Adipocyte (in vitro differentiated cells): ENCODE results near the gene SYNGR1.
"Not testable (repeated sequence)": the region's sequence is repeated elsewhere in the genome, so short reads cannot be mapped to it uniquely, and the experiment has no call there.

Source experiments
- DNase-seq: peaks from one replicate; pipeline ENCODE4 v3.0.0-alpha.2; 2015; ENCODE audit warnings: low read depth
- H3K27me3 ChIP-seq: replicated peaks from 2 replicates; pipeline ENCODE4 v1.7.0; 2013; ENCODE audit warnings: mild to moderate bottlenecking, low read length, moderate library complexity; ENCODE audit not compliant: control insufficient read depth, insufficient read depth
- H3K36me3 ChIP-seq: 2 replicates; pipeline ENCODE4 v1.7.0; 2013; ENCODE audit warnings: low read length, mild to moderate bottlenecking, moderate library complexity; ENCODE audit not compliant: control insufficient read depth, insufficient read depth, severe bottlenecking
- H3K4me1 ChIP-seq: 2 replicates; pipeline ENCODE4 v1.7.0; 2013; ENCODE audit warnings: mild to moderate bottlenecking, low read length, moderate library complexity; ENCODE audit not compliant: control insufficient read depth, insufficient read depth
- H3K4me3 ChIP-seq: 2 replicates; pipeline ENCODE4 v1.7.0; 2013; ENCODE audit warnings: mild to moderate bottlenecking, low read length, moderate library complexity
- H3K9ac ChIP-seq: 2 replicates; pipeline ENCODE4 v1.7.0; 2013; ENCODE audit warnings: mild to moderate bottlenecking, low read length, moderate library complexity
- H3K9me3 ChIP-seq: 2 replicates; pipeline ENCODE4 v1.7.0; 2013; ENCODE audit warnings: mild to moderate bottlenecking, low read length, moderate library complexity; ENCODE audit not compliant: control insufficient read depth

SYNGR1 gene

DNA sequence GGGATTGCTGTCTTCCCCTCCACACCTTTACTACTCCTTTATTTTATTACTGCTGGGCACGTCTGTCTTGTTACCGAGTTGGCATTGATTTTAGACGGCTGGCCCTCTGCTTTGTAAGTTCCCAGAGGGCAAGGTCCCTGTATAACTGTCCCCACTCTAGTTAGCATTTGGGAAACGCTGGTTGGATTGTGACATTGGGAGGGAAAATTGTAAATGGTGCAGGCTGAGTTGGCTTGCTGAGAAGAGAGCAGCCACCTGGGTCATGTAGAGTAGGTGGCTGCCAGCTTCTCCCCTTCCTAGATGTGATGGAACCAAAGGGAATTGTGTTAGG lies 51.5 kb downstream of the SYNGR1 start:
- Histone ChIP-seq H3K27me3 (no peaks in the 10 kb centered on the region), H3K9me3 (no peaks in the 10 kb centered on the region), H3K9ac (no peak overlapping the region), H3K36me3 (no peaks in the 10 kb centered on the region), H3K4me1 (peaks cover 27% of the 10 kb centered on the region), H3K4me3 (no peak overlapping the region)
- DNase-seq = no peak

DNA sequence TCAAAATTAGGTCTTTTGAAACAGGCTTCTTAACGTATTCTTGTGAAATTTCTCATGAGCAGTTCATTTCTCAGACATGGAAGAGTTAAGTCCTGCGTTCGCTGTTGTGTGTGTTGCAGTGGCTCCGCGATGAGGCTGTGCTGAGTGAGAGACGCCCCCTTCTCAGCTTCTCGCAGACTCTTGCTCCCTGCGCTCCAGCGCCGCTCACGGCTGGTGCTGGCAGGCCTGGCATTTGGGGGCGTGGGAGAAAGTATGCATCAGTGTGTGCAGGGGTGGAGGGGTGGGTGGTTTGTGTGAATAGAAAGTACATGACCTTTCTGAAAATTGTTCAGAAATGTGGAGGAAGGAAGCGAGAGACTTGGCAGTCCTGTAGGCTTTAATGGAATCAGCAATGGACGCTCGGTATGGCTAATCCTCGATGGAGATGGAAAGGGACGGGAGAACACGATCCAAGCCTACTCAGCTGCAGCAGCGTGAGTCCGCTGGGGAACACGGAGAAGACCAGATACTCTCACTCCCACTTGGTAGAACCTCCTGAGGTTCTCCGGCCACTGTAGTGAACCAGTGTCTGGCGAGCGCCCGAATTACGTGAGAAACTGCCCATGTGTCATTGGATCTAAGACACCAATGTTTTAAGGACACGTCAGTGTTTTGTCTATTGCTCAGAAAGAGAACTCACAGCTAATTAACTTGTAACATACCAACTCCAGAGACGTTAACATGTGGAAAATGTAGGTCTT lies 55.7 kb downstream of the SYNGR1 start:
- H3K9ac ChIP-seq = peak overlapping the region; percentile 66
- no peaks in the 10 kb centered on the region for H3K36me3 ChIP-seq
- H3K4me3 ChIP-seq = peak overlapping the region; percentile 54
- peaks cover 57% of the 10 kb centered on the region for H3K4me1 ChIP-seq
- H3K27me3 ChIP-seq = no peaks in the 10 kb centered on the region
- peak; percentile 55 for DNase-seq
- H3K9me3 ChIP-seq = no peaks in the 10 kb centered on the region

DNA sequence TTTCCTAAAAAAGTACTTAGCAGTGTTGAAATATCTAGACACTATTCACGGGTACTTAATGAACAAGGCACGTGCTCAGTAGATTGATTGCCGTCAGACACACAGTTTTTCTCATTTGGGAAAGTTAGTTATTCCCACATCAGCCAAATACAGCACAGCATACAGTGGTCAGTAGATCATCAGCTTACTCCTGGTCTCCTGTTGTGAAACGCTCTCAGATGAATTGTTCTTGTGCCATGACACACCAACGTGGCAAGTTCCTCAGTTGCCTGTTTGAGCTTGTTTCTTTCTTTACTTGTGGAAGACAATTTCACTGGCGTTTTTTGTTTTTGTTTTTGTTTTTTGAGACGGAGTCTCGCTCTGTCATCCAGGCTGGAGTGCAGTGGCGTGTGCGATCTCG lies 58.4 kb downstream of the SYNGR1 start:
- no peak for DNase-seq
- Histone ChIP-seq H3K9ac (peak overlapping the region; percentile 57), H3K27me3 (no peaks in the 10 kb centered on the region), H3K4me1 (peaks cover 65% of the 10 kb centered on the region), H3K36me3 (no peaks in the 10 kb centered on the region), H3K9me3 (no peaks in the 10 kb centered on the region), H3K4me3 (peak overlapping the region; percentile 25)

DNA sequence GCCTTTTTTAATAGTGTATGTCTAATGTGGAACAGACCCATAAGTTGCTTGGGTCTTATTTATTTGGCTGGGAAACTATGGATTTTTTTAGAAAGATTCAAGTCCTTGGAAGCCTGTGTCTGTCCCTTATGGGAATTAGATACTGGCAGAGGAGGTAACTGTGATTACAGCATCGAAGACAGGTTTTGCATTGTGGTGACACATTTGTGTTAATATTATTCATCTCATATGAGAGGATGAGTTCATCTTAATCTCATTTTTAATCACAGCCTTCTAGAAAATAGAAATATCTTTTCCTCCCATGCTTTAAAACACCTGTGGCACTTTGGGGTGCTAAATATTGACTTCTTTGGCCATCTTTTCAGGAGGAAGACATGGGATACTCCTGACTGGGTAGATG lies 59.0 kb downstream of the SYNGR1 start:
- H3K9me3 ChIP-seq = no peaks in the 10 kb centered on the region
- no peaks in the 10 kb centered on the region for H3K27me3 ChIP-seq
- H3K4me1 ChIP-seq = peaks cover 65% of the 10 kb centered on the region
- DNase-seq = no peak
- no peaks in the 10 kb centered on the region for H3K36me3 ChIP-seq
- peak overlapping the region; percentile 57 for H3K9ac ChIP-seq
- peak overlapping the region; percentile 25 for H3K4me3 ChIP-seq

DNA sequence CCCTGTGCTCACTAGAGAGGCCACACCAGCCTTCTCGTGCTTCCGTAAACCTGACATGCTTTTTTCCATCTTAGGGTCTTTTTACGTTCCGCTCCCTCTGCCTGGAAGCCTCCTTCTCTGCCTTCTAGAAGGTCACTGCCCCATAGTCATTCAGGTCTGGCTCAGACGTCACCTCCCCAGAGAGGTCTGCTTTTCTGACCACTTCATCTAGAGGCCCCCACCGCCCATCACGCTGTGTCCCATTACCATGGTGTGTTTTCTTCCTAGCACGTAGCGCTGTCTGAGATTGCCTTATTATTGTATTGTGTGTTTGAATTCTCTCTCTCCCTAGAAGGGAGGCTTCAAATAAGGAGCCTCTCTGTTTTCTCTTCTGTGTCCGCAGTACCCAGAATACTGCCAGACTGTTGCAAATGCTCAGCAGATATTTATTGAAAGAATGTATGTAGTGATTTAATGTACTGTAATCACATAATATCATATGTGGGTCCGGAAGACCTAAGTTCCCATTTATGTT lies 59.8 kb downstream of the SYNGR1 start:
- Histone ChIP-seq H3K4me3 (no peak overlapping the region), H3K4me1 (peaks cover 64% of the 10 kb centered on the region), H3K36me3 (no peaks in the 10 kb centered on the region), H3K9me3 (no peaks in the 10 kb centered on the region), H3K9ac (no peak overlapping the region), H3K27me3 (no peaks in the 10 kb centered on the region)
- DNase-seq = no peak

DNA sequence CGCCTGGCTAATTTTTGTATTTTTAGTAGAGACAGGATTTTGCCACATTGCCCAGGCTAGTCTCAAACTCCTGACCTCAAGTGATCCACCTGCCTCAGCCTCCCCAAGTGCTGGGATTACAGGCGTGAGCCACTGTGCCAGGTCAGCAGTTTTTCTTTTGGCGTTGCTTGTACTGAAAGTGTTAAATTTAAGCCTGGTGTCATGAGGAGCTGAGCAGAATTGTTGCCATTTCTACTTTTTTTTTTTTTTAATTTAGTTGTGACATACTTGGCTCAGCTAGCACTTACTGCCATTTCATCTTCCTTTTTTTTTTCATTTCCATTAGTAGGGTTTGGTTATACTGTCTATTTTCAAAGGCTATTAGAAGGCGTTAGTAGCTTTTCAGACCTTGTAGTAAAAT lies 60.5 kb downstream of the SYNGR1 start:
- Histone ChIP-seq H3K9me3 (no peaks in the 10 kb centered on the region), H3K4me1 (peaks cover 57% of the 10 kb centered on the region), H3K36me3 (no peaks in the 10 kb centered on the region), H3K9ac (no peak overlapping the region), H3K27me3 (no peaks in the 10 kb centered on the region), H3K4me3 (no peak overlapping the region)
- DNase-seq = no peak

DNA sequence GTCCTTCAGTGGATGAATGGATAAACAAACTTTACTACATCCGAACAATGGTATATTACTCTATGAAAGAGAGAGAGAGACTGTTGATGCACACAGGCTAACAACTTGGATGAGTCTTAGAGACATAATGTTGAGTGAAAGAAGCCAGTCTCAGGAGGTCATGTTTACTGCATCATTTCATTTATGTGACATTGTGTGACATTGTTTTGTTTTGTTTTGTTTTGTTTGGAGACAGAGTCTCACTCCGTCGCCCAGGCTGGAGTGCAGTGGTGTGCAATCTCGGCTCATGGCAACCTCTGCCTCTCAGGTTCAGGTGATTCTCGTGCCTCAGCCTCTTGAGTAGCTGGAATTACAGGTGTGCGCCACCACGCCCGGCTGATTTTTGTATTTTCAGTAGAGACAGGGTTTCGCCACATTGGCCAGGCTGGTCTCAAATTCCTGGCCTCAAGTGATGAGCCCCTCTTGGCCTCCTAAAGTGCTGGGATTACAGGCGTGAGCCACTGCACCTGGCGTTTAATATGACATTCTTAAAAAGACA lies 62.1 kb downstream of the SYNGR1 start:
- H3K4me1 ChIP-seq = peaks cover 49% of the 10 kb centered on the region
- H3K36me3 ChIP-seq, H3K4me3 ChIP-seq, H3K9ac ChIP-seq, H3K9me3 ChIP-seq, DNase-seq, H3K27me3 ChIP-seq: not testable (repeated sequence)

DNA sequence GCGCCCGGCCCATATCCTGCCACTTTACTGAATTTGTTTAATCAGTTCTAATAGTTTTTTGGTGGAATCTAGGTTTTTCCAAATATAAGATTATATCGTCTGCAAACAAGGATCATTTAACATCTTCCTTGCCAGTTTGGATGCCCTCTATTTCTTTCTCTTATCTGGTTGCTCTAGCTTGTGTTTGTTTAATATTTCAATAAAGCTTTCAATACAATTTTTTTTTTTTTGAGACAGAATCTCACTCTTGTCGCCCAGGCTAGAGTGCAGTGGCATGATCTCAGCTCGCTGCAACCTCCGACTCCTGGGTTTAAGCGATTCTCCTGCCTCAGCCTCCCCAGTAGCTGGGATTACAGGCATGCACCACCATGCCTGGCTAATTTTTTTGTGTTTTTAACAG lies 63.4 kb downstream of the SYNGR1 start:
- peaks cover 38% of the 10 kb centered on the region for H3K4me1 ChIP-seq

DNA sequence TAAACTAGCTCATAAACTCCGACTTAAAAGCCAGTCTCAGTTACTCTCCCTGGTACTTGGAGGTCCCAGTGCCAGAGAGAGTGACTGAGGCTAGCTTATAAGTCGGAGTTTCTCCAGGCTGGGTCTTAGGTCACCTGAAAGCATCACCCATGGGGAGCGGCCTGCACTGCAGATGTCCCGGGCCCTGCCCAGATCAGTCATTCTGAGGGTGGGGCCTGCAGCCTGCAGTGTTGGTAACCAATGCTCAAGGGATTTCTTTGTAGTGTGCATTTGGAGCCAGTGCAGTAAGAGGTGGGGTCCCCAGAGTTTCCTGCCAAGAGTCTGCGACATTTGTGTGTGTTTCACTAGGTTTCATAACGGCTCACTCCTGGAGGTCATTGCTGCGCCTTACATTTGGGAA lies 64.6 kb downstream of the SYNGR1 start:
- Histone ChIP-seq H3K9me3 (no peaks in the 10 kb centered on the region), H3K9ac (no peak overlapping the region), H3K36me3 (peaks cover 30% of the 10 kb centered on the region), H3K4me1 (peaks cover 26% of the 10 kb centered on the region), H3K27me3 (no peaks in the 10 kb centered on the region), H3K4me3 (no peak overlapping the region)
- no peak for DNase-seq

More for the DNA sequence above, 63.4 kb downstream of the SYNGR1 start:
- not testable (repeated sequence) for DNase-seq, H3K9me3 ChIP-seq, H3K9ac ChIP-seq, H3K27me3 ChIP-seq, H3K4me3 ChIP-seq
- H3K36me3 ChIP-seq = peaks cover 18% of the 10 kb centered on the region

DNA sequence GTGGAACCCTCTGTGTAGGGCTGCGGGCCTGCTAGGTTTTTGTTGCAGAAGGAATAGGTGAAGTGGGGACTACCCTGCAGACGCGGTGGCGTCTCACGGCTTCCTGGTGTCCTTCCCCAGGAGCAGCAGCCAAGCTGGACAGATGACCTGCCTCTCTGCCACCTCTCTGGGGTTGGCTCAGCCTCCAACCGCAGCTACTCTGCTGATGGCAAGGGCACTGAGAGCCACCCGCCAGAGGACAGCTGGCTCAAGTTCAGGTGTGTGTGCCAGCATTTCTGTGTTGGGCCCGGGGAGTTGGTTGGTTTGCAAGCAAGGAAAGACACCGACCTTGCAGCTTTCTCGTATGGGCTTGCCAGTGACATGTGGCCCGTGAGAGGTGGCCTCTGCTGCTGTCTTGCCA lies 65.1 kb downstream of the SYNGR1 start:
- DNase-seq = no peak

DNA sequence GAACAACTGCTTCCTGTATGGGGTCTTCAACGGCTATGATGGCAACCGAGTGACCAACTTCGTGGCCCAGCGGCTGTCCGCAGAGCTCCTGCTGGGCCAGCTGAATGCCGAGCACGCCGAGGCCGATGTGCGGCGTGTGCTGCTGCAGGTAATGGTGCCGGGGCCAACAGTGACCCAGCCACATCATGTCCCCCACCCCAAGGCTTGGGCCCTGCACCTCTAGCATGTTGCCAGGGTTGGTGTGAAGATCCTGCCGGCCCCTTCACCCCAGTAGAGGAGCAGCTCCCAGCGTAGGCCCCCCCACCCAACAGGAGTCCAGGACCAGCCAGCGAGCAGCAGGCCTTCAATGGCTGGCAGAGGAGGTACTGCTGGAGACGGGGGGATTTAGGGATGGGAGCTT lies 65.7 kb downstream of the SYNGR1 start:
- no peaks in the 10 kb centered on the region for H3K9me3 ChIP-seq
- H3K27me3 ChIP-seq = no peaks in the 10 kb centered on the region
- peaks cover 41% of the 10 kb centered on the region for H3K36me3 ChIP-seq

More for the DNA sequence above, 65.1 kb downstream of the SYNGR1 start:
- H3K4me1 ChIP-seq = peaks cover 21% of the 10 kb centered on the region
- H3K9me3 ChIP-seq = no peaks in the 10 kb centered on the region
- H3K27me3 ChIP-seq = no peaks in the 10 kb centered on the region
- no peak overlapping the region for H3K9ac ChIP-seq
- H3K4me3 ChIP-seq = no peak overlapping the region
- peaks cover 35% of the 10 kb centered on the region for H3K36me3 ChIP-seq

More for the DNA sequence above, 65.7 kb downstream of the SYNGR1 start:
- no peak for DNase-seq
- peaks cover 15% of the 10 kb centered on the region for H3K4me1 ChIP-seq
- H3K9ac ChIP-seq = no peak overlapping the region
- H3K4me3 ChIP-seq = no peak overlapping the region
